CD4-positive, alpha-beta T cell treated with Interleukin-1 beta for 1 hour (primary cell): ENCODE results near the gene MRPL28.
"Not testable (repeated sequence)": the region's sequence is repeated elsewhere in the genome, so short reads cannot be mapped to it uniquely, and the experiment has no call there.

Experiments used
- DNase-seq, 2 donors: peaks; one replicate each; pipeline ENCODE4 v3.0.0-alpha.2; 2020 to 2022

MRPL28 gene

GRCh38 chr16:337437-337836 is 32.9 kb downstream of the MRPL28 start:
- DNase-seq, result no peak

DNA sequence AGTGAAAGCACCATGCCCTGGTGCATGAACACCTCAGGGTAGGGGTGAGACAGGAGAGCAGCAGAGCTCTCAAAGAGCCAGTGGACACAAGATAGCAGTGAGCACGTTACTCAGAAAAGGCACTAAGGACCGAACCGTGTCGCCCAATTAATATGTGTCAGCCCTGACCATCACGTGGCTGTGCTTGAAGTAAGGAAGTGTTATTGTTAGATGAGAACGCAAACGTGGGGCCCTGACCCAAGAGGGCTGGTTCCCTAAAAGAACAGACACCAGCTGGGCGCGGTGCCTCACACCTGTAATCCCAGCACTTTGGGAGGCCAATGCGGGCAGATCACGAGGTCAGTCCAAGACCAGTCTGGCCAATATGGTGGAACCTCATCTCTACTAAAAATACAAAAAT is 34.1 kb downstream of the MRPL28 start:
- DNase-seq, result peak in 1 of 2 donors; percentile 32

DNA sequence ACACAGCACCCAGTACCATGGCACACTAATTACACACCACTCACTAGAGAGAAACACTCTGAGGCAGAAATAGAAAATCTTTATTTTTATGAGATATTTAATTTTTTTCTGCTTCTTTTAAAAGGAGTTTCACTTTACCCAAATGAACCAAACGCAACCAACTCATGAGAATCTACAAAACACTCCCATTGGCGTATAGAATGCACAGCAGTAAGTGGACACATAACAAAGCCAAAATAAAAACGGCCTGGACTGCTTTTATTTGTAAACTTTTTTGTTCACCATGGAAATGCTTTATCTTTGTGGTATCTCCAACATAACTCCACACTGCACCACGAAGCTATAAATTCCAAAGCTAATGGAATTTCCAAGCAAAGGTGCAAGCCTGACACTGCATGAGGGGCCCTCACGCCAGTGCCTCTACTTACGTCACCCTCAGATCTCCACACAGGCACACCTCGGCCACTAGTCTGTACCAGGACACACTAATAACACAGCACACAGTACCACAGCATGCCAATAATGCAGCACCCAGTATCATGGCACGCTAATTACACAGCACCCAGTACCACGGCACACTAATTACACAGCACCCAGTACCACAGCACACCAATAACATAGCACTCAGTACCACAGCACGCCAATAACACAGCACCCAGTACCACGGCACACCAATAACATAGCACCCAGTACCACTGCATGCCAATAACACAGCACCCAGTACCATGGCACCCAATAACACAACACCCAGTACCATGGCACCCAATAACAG is 35.3 kb downstream of the MRPL28 start:
- DNase-seq, result not testable (repeated sequence)

GRCh38 chr16:334164-334832 is 36.0 kb downstream of the MRPL28 start:
- not testable (repeated sequence) for DNase-seq

DNA sequence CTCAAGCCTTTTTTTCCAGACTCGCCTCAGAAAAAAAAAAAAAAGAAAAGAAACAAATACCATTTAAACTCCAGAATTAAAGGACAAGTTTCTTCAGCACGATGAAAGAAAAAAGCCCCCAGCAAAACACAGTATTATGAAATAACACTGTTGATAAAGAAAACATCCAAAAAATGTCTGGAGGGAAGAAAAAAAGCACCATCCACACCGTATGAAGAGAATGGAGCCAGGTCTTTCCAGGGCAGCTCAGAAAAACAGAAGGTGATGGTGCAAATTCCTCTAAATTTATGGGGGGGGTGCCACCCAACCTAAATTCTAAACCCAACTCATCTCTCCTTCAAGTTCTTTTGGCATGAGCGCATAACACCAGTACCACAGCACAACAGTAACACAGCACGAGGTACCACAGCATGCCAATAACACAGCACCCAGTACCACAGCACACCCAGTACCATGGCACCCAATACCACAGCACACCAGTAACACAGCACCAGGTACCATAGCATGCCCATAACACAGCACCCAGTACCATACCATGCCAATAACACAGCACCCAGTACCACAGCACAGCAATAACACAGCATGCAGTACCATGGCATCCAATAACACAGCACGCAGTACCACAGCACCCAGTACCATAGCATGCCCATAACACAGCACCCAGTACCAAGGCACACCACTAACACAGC is 36.8 kb downstream of the MRPL28 start:
- DNase-seq, result no peak

DNA sequence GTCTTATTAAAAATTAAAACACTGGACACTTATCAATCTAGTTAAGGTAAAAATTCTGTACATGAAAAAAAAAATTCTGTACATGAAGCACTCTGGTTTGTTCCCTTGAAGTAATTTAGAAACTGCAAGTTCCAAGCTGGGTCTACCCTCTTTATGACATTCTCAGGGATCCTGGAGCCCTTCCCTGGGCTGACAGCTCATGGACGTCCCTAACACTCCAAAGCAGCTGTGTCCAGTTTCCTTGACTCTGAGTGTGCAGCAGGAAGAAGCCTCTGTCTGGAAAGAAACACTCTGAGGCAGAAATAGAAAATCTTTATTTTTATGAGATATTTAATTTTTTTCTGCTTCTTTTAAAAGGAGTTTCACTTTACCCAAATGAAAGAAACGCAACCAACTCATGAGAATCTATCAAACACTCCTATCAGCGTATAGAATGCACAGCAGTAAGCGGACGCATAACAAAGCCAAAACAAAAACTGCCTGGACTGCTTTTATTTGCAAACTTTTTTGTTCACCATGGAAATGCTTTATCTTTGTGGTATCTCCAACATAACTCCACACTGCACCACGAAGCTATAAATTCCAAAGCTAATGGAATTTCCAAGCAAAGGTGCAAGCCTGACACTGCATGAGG is 39.0 kb downstream of the MRPL28 start:
- DNase-seq, result not testable (repeated sequence)

DNA sequence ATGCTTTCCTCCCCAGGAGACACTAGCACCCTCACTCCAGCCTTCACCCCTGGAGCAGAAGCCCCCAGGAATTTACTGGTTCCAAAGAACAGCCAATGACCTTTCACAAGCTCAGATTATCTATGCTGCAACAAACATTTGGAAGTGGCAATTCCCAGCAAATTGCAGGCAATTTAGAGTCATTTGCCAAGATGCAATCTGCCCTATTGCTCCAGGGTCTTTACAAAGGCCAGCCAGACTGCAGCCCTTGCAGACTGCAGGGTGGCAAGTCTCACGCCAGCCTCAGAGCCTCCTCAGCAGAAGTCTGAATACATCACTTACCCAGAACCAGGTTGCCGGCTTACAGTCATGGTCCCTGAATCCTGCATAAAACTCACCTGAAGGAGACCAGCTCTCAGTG is 39.6 kb downstream of the MRPL28 start:
- DNase-seq, result no peak

DNA sequence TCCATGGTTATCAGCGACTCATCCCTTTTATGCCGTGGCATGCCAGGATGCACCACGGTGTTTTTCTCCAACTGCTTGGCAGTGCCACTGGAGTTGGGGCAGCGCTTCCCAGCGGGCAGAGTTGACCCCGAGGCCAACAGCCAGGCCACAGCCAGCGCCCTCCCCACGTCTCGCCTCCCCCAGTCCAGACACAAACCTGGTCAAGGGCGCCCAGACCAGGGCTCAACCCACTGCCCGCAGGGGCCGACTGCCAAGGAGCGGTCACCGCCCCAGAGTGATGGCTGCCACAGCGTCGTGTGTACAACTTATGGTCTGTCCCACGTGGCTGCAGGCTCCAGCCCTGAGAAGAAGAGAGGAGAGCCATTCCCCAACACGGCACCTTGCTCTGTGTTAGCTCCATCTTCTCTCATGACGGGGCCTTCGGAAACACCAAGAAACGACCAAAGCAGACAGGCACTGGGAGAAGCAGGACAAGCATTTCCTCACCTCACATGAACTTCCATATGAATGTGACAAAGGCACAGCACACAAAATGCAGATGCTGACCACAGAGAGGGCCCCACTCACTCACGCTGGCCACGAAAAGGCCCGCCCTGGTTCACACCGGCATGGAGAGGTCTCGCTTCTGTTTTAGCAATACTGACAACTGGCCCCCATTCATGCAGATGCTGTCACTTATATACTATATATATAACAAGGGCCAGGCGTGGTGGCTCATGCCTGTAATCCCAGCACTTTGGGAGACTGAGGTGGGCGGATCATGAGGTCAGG is 44.8 kb downstream of the MRPL28 start:
- DNase-seq, result no peak

DNA sequence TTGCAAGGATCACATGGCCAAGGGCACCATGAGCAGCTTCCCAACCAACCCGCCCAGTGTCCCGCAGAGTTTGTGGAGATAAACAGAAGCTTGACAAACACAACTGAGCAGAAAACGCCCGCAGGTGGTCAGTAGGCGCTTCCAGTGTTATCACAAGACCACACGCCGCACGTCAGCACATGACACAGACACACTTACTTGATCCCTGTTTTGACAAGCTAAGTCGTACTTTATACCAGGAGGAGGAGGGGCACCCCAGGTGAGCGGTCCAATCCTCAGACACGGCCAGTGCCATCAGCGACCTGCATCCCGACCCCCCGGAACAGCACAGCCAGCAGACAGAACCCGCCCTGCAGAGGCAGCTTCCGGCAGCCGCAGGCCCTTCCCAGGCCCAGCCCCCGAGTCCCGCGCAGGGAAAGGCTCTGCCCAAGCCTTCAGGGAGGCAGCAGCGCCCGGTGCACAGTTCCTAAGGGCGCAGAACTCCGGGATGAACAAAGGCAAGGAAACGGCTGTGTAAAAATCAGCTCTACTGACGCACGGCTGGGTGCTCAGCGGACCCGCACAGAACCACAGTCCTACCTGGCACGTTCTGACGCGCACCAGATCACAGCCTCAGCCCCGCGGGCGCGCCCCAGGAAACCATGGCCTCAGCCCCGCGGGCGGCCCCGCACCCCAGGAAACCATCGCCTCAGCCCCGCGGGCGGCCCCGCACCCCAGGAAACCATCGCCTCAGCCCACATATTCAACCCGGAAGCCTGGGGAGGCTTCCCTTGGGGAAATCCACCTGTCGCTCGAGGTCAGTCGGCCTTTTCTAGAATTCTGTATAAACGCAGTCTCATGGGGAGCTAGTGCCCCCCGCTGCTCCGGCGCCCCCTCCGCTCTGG is 45.6 kb downstream of the MRPL28 start:
- peak; percentile 81 to 82 for DNase-seq

GRCh38 chr16:324201-324450 is 46.2 kb downstream of the MRPL28 start:
- no peak for DNase-seq

DNA sequence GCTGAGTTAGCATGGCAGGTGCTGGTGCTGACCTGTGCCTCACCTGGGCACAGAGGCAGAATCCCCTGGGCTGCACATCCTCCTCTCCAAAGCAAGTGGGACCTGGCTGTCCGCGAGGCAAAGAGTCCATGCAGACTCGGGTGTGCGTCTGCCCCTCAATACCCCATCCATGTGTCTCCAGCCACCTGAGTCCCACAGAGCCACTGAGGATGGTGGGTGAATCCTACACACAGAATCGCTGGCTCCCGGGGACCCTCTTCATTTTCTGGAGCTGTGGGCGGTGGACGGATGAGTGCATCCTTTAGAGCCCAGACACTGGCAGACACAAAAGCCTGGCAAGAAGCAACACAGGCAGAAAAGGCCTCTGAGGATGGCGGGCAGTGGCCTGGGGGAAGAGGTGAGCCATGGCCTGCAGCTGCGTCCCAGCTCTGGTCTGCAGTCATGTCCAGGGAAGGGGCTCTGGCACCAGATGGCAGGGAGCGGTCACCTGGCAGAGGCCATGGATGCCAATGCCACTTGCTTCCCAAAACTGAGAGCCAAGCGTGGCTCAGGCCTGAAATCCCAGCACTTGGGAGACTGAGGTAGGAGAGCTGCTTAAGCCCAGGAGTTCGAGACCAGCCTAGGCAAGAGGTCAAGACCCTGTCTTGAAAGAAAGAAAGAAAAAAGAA is 47.7 kb downstream of the MRPL28 start:
- no peak for DNase-seq

GRCh38 chr16:321532-321931 is 48.8 kb downstream of the MRPL28 start:
- DNase-seq, result no peak

GRCh38 chr16:320206-320605 is 50.1 kb downstream of the MRPL28 start:
- DNase-seq, result no peak

GRCh38 chr16:318628-319027 is 51.7 kb downstream of the MRPL28 start:
- no peak for DNase-seq

GRCh38 chr16:317583-317982 is 52.8 kb downstream of the MRPL28 start:
- no peak for DNase-seq
